ENCODE measurements around the gene CAPNS1.

DNA sequence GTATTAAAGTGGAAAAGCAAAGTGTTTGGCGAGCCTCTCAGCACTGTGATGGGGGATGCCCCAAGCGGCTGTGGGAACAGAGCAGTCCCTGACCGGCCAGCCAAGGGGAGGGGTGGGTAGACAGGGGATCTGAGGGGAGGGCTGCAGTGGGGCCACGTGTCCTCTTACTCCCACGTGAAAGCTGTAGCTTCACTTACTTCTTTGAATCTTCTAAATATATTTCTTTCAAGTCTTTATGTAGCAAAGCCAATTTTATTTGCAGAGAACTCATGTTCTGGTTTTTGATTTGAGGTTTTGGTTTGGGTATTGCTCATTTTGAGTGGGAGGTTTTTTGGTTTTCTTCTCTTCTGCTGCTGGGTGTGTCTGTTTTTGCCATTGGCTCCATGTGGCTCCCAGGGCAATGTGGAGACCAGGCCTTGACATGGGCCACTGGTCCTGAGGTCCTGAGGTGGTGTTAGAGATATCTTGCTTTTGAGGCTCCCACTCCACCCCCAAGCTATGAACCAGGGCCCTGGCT is 46.7 kb upstream of the CAPNS1 start:
- TF ChIP-seq SP1 (IDR thresholded peaks at IDR 0.05) = no peak
- TF ChIP-seq ELF4 (IDR thresholded peaks at IDR 0.05) = no peak
- TF ChIP-seq, protein P1, sequence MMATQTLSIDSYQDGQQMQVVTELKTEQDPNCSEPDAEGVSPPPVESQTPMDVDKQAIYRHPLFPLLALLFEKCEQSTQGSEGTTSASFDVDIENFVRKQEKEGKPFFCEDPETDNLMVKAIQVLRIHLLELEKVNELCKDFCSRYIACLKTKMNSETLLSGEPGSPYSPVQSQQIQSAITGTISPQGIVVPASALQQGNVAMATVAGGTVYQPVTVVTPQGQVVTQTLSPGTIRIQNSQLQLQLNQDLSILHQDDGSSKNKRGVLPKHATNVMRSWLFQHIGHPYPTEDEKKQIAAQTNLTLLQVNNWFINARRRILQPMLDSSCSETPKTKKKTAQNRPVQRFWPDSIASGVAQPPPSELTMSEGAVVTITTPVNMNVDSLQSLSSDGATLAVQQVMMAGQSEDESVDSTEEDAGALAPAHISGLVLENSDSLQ (IDR thresholded peaks at IDR 0.05) = no peak
- TF ChIP-seq ARNT (IDR thresholded peaks at IDR 0.05) = no peak
- TF ChIP-seq ZNF384 (IDR thresholded peaks at IDR 0.05) = no peak
